Lower lobe of right lung (tissue), 2 donors: Measurements from ENCODE around the gene MACROD2. TPM values are rescaled to one million over a fixed set of nuclear protein-coding genes. Genes with fewer than 3 reads are reported as not detected.

Experiments used
- ATAC-seq, 2 donors: fragments of 200-7000 bp; cut with Tn5 transposase; one replicate each; pipeline ENCODE4 v1.9.1; 2020 to 2022; ENCODE audit warnings: mild to moderate bottlenecking in 2 of 2, moderate library complexity in 2 of 2
- DNase-seq: peaks from one replicate; pipeline ENCODE4 v3.0.0-alpha.2; 2020
- H3K27ac ChIP-seq: fragments of 200-600 bp; one replicate; pipeline ENCODE4 v1.8.0; 2022
- H3K27me3 ChIP-seq: fragments of 200-600 bp; one replicate; pipeline ENCODE4 v1.8.0; 2022; ENCODE audit warnings: low read depth
- H3K36me3 ChIP-seq: fragments of 200-600 bp; one replicate; pipeline ENCODE4 v1.8.0; 2022; ENCODE audit warnings: mild to moderate bottlenecking
- H3K4me1 ChIP-seq: fragments of 200-600 bp; one replicate; pipeline ENCODE4 v1.8.0; 2022
- H3K4me3 ChIP-seq: fragments of 200-600 bp; one replicate; pipeline ENCODE4 v1.8.0; 2022; ENCODE audit warnings: mild to moderate bottlenecking
- H3K9me3 ChIP-seq: fragments of 200-600 bp; one replicate; pipeline ENCODE4 v1.8.0; 2022
- intact Hi-C: fragments of 100-400 bp; cut with DNase I; formaldehyde crosslinking; loops from one replicate; pipeline ENCODE4 v1.11.0; 2022
- total RNA-seq: library from RNA; stranded (reverse); fragmentation: NEBNext Ultra II Directional; extraction: Animal tissue kit (Norgen Biotek cat#: 25700); gene quantifications from one replicate; pipeline ENCODE4 v1.2.1, GENCODE V29; 2021
- TF ChIP-seq, protein P1 (sequence below): fragments of 200-600 bp; IDR thresholded peaks from one replicate; pipeline ENCODE4 v1.8.0; 2022; ENCODE audit warnings: antibody characterized with exemption, mild to moderate bottlenecking
- donor health status: DM: no; HTN: yes; CAD: no; lungs with severe emphysema.

The MACROD2 gene
- total RNA-seq, 1 donor from 2014 or later = 73.0 TPM

DNA sequence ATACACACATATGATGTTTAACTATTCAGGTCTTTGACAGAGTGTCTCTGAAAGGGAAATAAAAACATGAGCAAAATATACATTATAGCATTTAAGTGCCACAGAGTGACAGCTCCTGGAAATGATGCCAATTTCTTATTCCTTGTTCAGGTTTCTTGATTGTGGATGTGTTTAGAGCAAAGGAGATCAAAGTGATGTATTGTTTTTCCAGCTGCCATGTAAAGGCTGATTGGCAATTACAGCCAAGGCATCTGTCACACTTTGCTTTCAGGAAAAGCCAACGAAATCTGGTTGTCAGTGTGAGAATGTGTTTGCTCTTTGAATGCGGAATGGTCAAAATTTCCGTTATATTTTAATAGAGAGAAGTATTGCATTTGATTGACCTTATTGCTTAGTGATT, 689.9 kb downstream of the MACROD2 start:
- Histone ChIP-seq H3K4me3 (no peak overlapping the region), H3K9me3 (no peaks in the 10 kb centered on the region), H3K4me1 (no peaks in the 10 kb centered on the region), H3K27ac (no peak overlapping the region), H3K36me3 (no peaks in the 10 kb centered on the region), H3K27me3 (no peaks in the 10 kb centered on the region)
- intact Hi-C loops = no loop called here
- TF ChIP-seq, protein P1, sequence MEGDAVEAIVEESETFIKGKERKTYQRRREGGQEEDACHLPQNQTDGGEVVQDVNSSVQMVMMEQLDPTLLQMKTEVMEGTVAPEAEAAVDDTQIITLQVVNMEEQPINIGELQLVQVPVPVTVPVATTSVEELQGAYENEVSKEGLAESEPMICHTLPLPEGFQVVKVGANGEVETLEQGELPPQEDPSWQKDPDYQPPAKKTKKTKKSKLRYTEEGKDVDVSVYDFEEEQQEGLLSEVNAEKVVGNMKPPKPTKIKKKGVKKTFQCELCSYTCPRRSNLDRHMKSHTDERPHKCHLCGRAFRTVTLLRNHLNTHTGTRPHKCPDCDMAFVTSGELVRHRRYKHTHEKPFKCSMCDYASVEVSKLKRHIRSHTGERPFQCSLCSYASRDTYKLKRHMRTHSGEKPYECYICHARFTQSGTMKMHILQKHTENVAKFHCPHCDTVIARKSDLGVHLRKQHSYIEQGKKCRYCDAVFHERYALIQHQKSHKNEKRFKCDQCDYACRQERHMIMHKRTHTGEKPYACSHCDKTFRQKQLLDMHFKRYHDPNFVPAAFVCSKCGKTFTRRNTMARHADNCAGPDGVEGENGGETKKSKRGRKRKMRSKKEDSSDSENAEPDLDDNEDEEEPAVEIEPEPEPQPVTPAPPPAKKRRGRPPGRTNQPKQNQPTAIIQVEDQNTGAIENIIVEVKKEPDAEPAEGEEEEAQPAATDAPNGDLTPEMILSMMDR = no peak
- DNase-seq (no peak), ATAC-seq (no peak)

DNA sequence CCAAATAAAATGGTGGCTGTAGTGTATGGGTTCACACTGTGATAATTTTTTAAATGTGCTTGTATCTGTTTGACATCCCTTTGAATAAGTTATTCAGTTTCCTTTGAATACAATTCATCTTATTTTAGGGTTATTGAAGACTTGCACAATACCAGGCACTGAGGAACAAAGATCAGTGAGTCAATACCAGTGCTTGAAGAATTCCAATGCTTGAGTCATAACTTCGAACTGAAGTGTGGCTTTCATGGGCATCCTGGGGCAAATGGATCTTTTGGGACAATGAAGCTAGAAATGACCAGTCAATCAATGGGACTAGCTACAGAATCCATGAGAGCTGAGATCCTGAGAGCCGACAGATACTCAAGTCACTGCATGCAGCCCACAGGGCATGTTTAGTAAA, 692.0 kb downstream of the MACROD2 start:
- Histone ChIP-seq H3K36me3 (no peaks in the 10 kb centered on the region), H3K4me3 (no peak overlapping the region), H3K27me3 (no peaks in the 10 kb centered on the region), H3K4me1 (no peaks in the 10 kb centered on the region), H3K9me3 (no peaks in the 10 kb centered on the region), H3K27ac (no peak overlapping the region)
- TF ChIP-seq, protein P1 = no peak
- intact Hi-C loops = no loop called here
- ATAC-seq (no peak), DNase-seq (no peak)

DNA sequence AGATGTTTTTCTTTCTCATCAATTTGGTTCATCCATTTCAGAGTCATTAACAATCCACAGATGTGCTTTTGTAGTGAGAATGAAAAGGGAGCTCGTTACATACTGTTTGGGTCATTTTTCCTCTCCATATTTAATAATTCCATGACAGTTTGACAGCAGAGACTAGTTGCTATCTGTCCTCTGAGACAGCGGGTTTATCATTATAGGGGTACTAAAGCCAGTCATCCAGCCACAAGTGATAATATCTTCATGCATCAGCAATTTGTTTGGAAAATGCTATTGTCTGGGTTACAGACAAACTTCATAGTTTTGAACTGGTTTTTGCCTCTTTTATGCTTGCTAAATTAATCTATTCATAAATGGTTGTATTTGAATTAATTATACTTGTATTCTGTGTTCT, 692.7 kb downstream of the MACROD2 start:
- Histone ChIP-seq H3K27me3 (no peaks in the 10 kb centered on the region), H3K4me1 (no peaks in the 10 kb centered on the region), H3K36me3 (no peaks in the 10 kb centered on the region), H3K4me3 (no peak overlapping the region), H3K9me3 (no peaks in the 10 kb centered on the region), H3K27ac (no peak overlapping the region)
- TF ChIP-seq, protein P1 = no peak
- DNase-seq (no peak), ATAC-seq (no peak)
- intact Hi-C loops = no loop called here

DNA sequence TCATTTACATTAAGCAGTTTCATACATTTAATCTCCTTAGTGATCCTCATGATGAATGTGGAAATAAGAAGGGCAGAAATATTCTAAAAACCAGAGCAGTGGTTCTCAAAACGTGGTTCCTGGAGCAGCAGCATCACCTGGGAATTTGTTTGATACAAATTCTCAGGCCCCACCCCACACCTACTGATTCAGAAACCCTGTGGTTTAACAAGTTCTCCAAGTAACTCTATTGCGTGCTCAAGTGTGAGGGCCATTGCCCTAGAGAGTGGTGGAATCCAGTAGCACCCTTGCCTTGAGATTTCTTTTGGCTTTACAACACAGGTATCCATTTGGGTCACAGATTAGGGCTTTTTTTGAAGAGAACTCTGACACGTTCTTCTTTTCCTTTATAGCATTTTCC, 696.7 kb downstream of the MACROD2 start:
- TF ChIP-seq, protein P1 = no peak
- Histone ChIP-seq H3K27ac (no peak overlapping the region), H3K4me1 (no peaks in the 10 kb centered on the region), H3K27me3 (no peaks in the 10 kb centered on the region), H3K9me3 (no peaks in the 10 kb centered on the region), H3K4me3 (no peak overlapping the region), H3K36me3 (no peaks in the 10 kb centered on the region)
- ATAC-seq (no peak), DNase-seq (no peak)
- intact Hi-C loops = no loop called here

DNA sequence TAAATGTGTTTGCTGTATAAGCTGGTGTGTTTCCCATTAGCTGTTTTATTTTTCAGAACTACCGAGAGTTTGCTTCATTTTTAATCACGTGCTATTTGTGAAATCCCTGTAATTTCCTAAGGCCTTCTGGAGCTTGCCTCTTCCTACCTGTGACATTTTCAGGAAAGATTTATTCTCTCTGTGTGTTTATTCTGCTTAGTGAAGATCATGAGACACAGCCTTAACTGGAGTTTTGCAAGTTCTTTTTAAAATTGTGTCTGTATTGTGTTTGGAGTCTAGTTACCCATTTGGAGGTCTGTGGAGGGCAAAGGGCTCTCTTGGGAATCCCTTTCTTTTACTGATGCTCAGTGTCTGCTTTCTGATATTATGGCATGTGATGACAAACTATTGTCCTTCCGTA, 701.2 kb downstream of the MACROD2 start:
- Histone ChIP-seq H3K36me3 (no peaks in the 10 kb centered on the region), H3K4me1 (no peaks in the 10 kb centered on the region), H3K9me3 (no peaks in the 10 kb centered on the region), H3K27ac (no peak overlapping the region), H3K4me3 (no peak overlapping the region), H3K27me3 (no peaks in the 10 kb centered on the region)
- no peak for ATAC-seq
- no peak for DNase-seq
- intact Hi-C loops = no loop called here
- TF ChIP-seq, protein P1 = no peak

DNA sequence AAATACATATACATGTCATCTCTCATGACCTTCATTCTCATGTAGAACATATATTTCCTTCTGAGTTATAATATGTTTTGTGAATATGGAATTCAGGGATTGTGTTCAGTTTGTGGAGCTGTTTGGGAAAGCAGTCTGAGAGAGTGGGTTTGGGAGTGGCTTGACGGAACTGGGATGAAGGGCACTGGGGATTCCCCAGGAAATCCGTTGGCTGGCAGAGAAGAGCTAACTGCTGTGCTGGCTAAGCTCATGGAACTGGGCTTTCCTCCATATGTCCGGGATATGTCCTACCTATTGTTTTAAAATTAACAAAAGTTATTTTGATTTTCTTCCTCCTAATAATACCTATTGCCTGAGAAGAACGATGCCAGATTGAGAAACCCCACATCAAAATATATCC, 701.6 kb downstream of the MACROD2 start:
- DNase-seq = no peak
- TF ChIP-seq, protein P1 = no peak
- no peak overlapping the region for H3K27ac ChIP-seq
- ATAC-seq = no peak
- no peak overlapping the region for H3K4me3 ChIP-seq
- H3K4me1 ChIP-seq = no peaks in the 10 kb centered on the region
- H3K36me3 ChIP-seq = no peaks in the 10 kb centered on the region
- H3K9me3 ChIP-seq = no peaks in the 10 kb centered on the region
- H3K27me3 ChIP-seq = no peaks in the 10 kb centered on the region
- intact Hi-C loops = no loop called here
